Panc1 (cell line): ENCODE measurements around the gene ZNF236. TPM values are rescaled to one million over a fixed set of nuclear protein-coding genes. Genes with fewer than 3 reads are reported as not detected.
A peak's percentile ranks its signal among the peaks of the same experiment; 100 is the strongest.

Experiments
- ATAC-seq: fragments of 200-7000 bp; cut with Tn5 transposase; 2 replicates; pipeline ENCODE4 v1.9.1; 2020; ENCODE audit warnings: mild to moderate bottlenecking, moderate library complexity
- BruUV-seq: library from RNA; stranded (reverse); fragments of 400-500 nt; replicated peaks from 2 replicates; lab custom pipeline; 2021; lab: Mats Ljungman, UMichigan
- CTCF ChIA-PET: fragments of 300-600 bp; sonication (Branson Sonifier 250); formaldehyde crosslinking; loops from one replicate; lab custom pipeline; 2022; ENCODE audit warnings: antibody characterized with exemption; lab: Charles Lee
- POLR2A ChIA-PET: fragments of 300-600 bp; sonication (Branson Sonifier 250); formaldehyde crosslinking; loops from one replicate; lab custom pipeline; 2022; ENCODE audit warnings: antibody characterized with exemption; lab: Charles Lee
- DNase-seq: peaks from one replicate; pipeline ENCODE4 v3.0.0-alpha.2; 2010; ENCODE audit warnings: low read depth, low spot score
- H3K27ac ChIP-seq: 2 replicates; pipeline ENCODE4 v1.5.1; 2011; ENCODE audit warnings: mild to moderate bottlenecking, low read length, inconsistent platforms
- H3K27me3 ChIP-seq: fragments of 200-500 bp; sonication (Bioruptor generic); 2 replicates; pipeline ENCODE4 v1.6.0; 2014; ENCODE audit warnings: low read length, inconsistent platforms; ENCODE audit not compliant: control insufficient read depth, insufficient read depth
- H3K36me3 ChIP-seq: fragments of 200-500 bp; sonication (Bioruptor generic); 2 replicates; pipeline ENCODE4 v1.5.1; 2014; ENCODE audit warnings: inconsistent platforms, mild to moderate bottlenecking, low read length, moderate library complexity; ENCODE audit not compliant: control insufficient read depth, insufficient read depth
- H3K4me1 ChIP-seq: 2 replicates; pipeline ENCODE4 v1.5.1; 2011; ENCODE audit warnings: inconsistent platforms, mild to moderate bottlenecking, low read length, moderate library complexity; ENCODE audit not compliant: control insufficient read depth, insufficient read depth
- H3K4me3 ChIP-seq, 2 experiments: 2 replicates each; pipeline ENCODE4 v1.5.1; 2011 to 2012; ENCODE audit warnings: low read depth in 2 of 2, low read length in 2 of 2, mild to moderate bottlenecking in 2 of 2, inconsistent platforms in 1 of 2, moderate library complexity in 1 of 2
- H3K9me3 ChIP-seq: fragments of 200-500 bp; sonication (Bioruptor generic); 2 replicates; pipeline ENCODE4 v1.5.1; 2014; ENCODE audit warnings: low read depth, mild to moderate bottlenecking, inconsistent platforms, low read length, moderate library complexity; ENCODE audit not compliant: control insufficient read depth, insufficient read depth
- POLR2AphosphoS5 ChIP-seq: IDR thresholded peaks from 2 replicates; pipeline ENCODE4 v1.6.1; 2012; ENCODE audit warnings: mild to moderate bottlenecking, low read depth, low read length, moderate library complexity
- REST ChIP-seq, 2 experiments: IDR thresholded peaks; 2 replicates each; pipeline ENCODE4 v1.6.1; 2011 to 2012; ENCODE audit warnings: low read depth in 2 of 2, control low read depth in 1 of 2, low read length in 1 of 2, mild to moderate bottlenecking in 1 of 2, moderate library complexity in 1 of 2; ENCODE audit not compliant: insufficient read depth in 1 of 2
- SIN3A ChIP-seq: IDR thresholded peaks from 2 replicates; pipeline ENCODE4 v1.6.1; 2012; ENCODE audit warnings: low read depth, mild to moderate bottlenecking, low read length, moderate library complexity, borderline replicate concordance; ENCODE audit not compliant: insufficient read depth
- TCF7L2 ChIP-seq: IDR thresholded peaks from 2 replicates; pipeline ENCODE4 v1.6.1; 2011; ENCODE audit warnings: mild to moderate bottlenecking, low read depth, low read length, inconsistent platforms
- in situ Hi-C: cut with HindIII; loops from 2 replicates; pipeline ENCODE4 v1.10.0; 2016; ENCODE audit warnings: low sequenced_read_pairs, low pct_unique_long_range_greater_than_20kb
- intact Hi-C: fragments of 100-400 bp; cut with micrococcal nuclease; formaldehyde crosslinking; loops from one replicate; pipeline ENCODE4 v1.10.0; 2022; ENCODE audit not compliant: unreplicated experiment
- total RNA-seq: library from RNA; stranded (reverse); gene quantifications from one replicate; pipeline ENCODE4 v1.2.1, GENCODE V29; 2021; ENCODE audit not compliant: unreplicated experiment
- TF ChIP-seq, protein P1 (sequence below): fragments of 450-650 bp; IDR thresholded peaks from 2 replicates; pipeline ENCODE4 v1.5.1; 2017; ENCODE audit warnings: mild to moderate bottlenecking

The ZNF236 gene
- total RNA-seq, 1 experiment from 2014 or later: 32.2 TPM

DNA sequence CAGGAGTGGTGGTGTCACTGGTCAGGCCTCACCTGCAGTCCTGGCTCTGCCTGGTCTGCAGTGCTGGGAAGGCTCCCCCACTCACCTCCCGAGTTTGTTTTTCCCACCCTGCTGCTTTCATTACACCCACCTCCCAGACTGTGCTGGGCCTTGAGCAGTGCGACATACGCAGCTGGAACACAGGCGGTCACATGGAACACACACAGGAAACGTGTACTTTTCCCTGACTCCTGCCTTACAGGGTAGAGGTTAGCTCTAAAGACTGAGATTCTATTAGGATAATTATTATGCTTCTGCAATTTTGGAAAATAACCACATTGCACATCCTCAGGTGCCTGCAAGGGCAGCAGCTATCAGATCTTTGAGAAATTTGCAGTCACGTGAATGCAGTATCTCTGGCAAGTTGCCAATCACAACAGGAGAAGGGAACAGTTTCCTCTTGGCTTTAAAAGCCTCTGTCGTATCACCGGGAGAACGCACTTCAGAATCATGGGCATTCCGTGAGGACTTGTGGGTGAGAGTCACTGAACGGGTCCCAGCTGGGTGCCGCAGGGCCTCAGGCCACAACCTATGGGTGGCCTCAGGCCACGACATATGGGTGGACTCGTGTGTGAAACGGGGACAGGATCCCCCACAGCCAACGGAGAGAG, 136.5 kb downstream of the ZNF236 start:
- intact Hi-C loops: no loop called here
- POLR2A ChIA-PET: no interaction called here

GRCh38 chr18:76959605-76960004, 137.2 kb downstream of the ZNF236 start:
- Histone ChIP-seq H3K4me1 (no peaks in the 10 kb centered on the region), H3K4me3 (no peak overlapping the region), H3K27ac (no peak overlapping the region), H3K27me3 (no peaks in the 10 kb centered on the region), H3K36me3 (no peaks in the 10 kb centered on the region), H3K9me3 (no peaks in the 10 kb centered on the region)
- ATAC-seq: no peak
- intact Hi-C loops (no loop called here), in situ Hi-C loops (no loop called here)
- POLR2A ChIA-PET: no interaction called here
- BruUV-seq: no TSS peak
- DNase-seq: no peak
- TF ChIP-seq SIN3A: no peak
- TF ChIP-seq POLR2AphosphoS5: no peak
- CTCF ChIA-PET: no interaction called here

More for the DNA sequence above, 136.5 kb downstream of the ZNF236 start:
- CTCF ChIA-PET: interaction anchor here (0.7 kb wide), 1 partner anchor 40 kb away, joined by 3 read pairs; no protein-coding TSS in a partner anchor
- Histone ChIP-seq H3K36me3 (no peaks in the 10 kb centered on the region), H3K4me3 (no peak overlapping the region), H3K9me3 (no peaks in the 10 kb centered on the region), H3K27ac (no peak overlapping the region), H3K27me3 (no peaks in the 10 kb centered on the region), H3K4me1 (no peaks in the 10 kb centered on the region)
- in situ Hi-C loops: no loop called here
- no peak for DNase-seq
- no peak for TF ChIP-seq TCF7L2
- TF ChIP-seq, protein P1, sequence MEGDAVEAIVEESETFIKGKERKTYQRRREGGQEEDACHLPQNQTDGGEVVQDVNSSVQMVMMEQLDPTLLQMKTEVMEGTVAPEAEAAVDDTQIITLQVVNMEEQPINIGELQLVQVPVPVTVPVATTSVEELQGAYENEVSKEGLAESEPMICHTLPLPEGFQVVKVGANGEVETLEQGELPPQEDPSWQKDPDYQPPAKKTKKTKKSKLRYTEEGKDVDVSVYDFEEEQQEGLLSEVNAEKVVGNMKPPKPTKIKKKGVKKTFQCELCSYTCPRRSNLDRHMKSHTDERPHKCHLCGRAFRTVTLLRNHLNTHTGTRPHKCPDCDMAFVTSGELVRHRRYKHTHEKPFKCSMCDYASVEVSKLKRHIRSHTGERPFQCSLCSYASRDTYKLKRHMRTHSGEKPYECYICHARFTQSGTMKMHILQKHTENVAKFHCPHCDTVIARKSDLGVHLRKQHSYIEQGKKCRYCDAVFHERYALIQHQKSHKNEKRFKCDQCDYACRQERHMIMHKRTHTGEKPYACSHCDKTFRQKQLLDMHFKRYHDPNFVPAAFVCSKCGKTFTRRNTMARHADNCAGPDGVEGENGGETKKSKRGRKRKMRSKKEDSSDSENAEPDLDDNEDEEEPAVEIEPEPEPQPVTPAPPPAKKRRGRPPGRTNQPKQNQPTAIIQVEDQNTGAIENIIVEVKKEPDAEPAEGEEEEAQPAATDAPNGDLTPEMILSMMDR: no peak
- TF ChIP-seq REST (IDR thresholded peaks at IDR 0.05; ENCODE audit: insufficient read depth in 1 of 2, low read depth in 2 of 2, low read length in 1 of 2): no peak
- no peak for TF ChIP-seq POLR2AphosphoS5
- TF ChIP-seq SIN3A: no peak
- no TSS peak for BruUV-seq
- ATAC-seq: no peak

DNA sequence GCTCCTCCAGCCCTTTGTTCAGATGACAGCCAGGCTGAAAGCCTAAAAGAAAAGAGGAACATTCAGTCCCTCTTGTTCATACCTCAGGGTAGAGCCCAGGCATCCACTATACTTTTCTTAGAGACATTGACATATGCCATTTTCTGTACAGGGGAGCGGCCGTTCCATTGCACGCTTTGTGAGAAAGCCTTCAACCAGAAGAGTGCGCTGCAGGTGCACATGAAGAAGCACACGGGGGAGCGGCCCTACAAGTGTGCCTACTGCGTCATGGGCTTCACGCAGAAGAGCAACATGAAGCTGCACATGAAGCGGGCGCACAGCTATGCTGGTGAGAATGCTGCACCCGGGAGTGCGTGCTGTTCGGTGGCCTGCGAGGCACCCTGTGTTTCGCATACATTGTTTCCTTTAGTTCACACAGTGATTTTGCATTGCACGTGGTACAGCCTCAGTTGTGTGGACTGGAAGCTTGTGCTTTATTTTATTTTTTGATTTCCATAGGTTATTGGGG, 138.2 kb downstream of the ZNF236 start:
- ATAC-seq (0 out of 2 replicates have a peak, but pooled peaks have one; percentile 36), DNase-seq (no peak)
- H3K27me3 ChIP-seq: no peaks in the 10 kb centered on the region
- in situ Hi-C loops: no loop called here
- H3K36me3 ChIP-seq: no peaks in the 10 kb centered on the region
- no peaks in the 10 kb centered on the region for H3K9me3 ChIP-seq
- intact Hi-C loops: no loop called here
- no TSS peak for BruUV-seq
- TF ChIP-seq REST (IDR thresholded peaks at IDR 0.05; ENCODE audit: insufficient read depth in 1 of 2, low read depth in 2 of 2, low read length in 1 of 2) (no peak), TCF7L2 (no peak)
- TF ChIP-seq, protein P1: no peak
- no peak overlapping the region for H3K4me3 ChIP-seq
- ChIA-PET CTCF (no interaction called here), POLR2A (no interaction called here)
- H3K27ac ChIP-seq: no peak overlapping the region
- H3K4me1 ChIP-seq: no peaks in the 10 kb centered on the region
